HG03196 (cell line): Measurements from ENCODE around the gene C1QTNF3.
"Not testable (repeated sequence)": the region's sequence is repeated elsewhere in the genome, so short reads cannot be mapped to it uniquely, and the experiment has no call there.

Experiments used
- ATAC-seq: cut with Tn5 transposase; IDR thresholded peaks from one replicate; pipeline ENCODE4 v1.9.1; 2021; ENCODE audit not compliant: unreplicated experiment

The C1QTNF3 gene

GRCh38 chr5:34026089-34026761 is 16.8 kb downstream of the C1QTNF3 start:
- no peak for ATAC-seq

- peak; percentile 92 for ATAC-seq
Measured at GRCh38 chr5:34022121-34022705, 20.8 kb downstream of the C1QTNF3 start.

GRCh38 chr5:34021334-34021733 is 21.7 kb downstream of the C1QTNF3 start:
- ATAC-seq = no peak

GRCh38 chr5:34020726-34021125 is 22.3 kb downstream of the C1QTNF3 start:
- ATAC-seq = no peak

- no peak for ATAC-seq
Measured at GRCh38 chr5:34017254-34017653, 25.8 kb downstream of the C1QTNF3 start.

GRCh38 chr5:34016750-34017149 is 26.3 kb downstream of the C1QTNF3 start:
- ATAC-seq = no peak

- no peak for ATAC-seq
Measured at GRCh38 chr5:34016222-34016621, 26.8 kb downstream of the C1QTNF3 start.

- ATAC-seq = no peak
Measured at GRCh38 chr5:34015120-34015822, 27.7 kb downstream of the C1QTNF3 start.

- no peak for ATAC-seq
Measured at GRCh38 chr5:34014626-34015025, 28.4 kb downstream of the C1QTNF3 start.

- no peak for ATAC-seq
Measured at GRCh38 chr5:34013547-34013946, 29.5 kb downstream of the C1QTNF3 start.

GRCh38 chr5:34012791-34013190 is 30.2 kb downstream of the C1QTNF3 start:
- ATAC-seq = no peak

- ATAC-seq = no peak
Measured at GRCh38 chr5:34011536-34011935, 31.5 kb downstream of the C1QTNF3 start.

GRCh38 chr5:34010146-34010545 is 32.9 kb downstream of the C1QTNF3 start:
- not testable (repeated sequence) for ATAC-seq

- no peak for ATAC-seq
Measured at GRCh38 chr5:34009610-34010009, 33.4 kb downstream of the C1QTNF3 start.

GRCh38 chr5:34008802-34009201 is 34.2 kb downstream of the C1QTNF3 start:
- no peak for ATAC-seq

GRCh38 chr5:34007621-34008600 is 35.1 kb downstream of the C1QTNF3 start, which contains the start of gene AMACR:
Gene AMACR (minus strand): TSS chr5:34008050. CDS start chr5:34008019, 31 bp downstream.
- ATAC-seq = peak; percentile 92

- ATAC-seq = no peak
Measured at GRCh38 chr5:34007201-34007620, 35.8 kb downstream of the C1QTNF3 start.

- ATAC-seq = no peak
Measured at GRCh38 chr5:34005681-34006080, 37.3 kb downstream of the C1QTNF3 start.

- no peak for ATAC-seq
Measured at GRCh38 chr5:34005211-34005610, 37.8 kb downstream of the C1QTNF3 start.

GRCh38 chr5:34003941-34004340 is 39.1 kb downstream of the C1QTNF3 start:
- ATAC-seq = no peak
